Head of caudate nucleus (tissue), 42 donors: ENCODE data around the gene CMTM5.
"Not testable (repeated sequence)": the region's sequence is repeated elsewhere in the genome, so short reads cannot be mapped to it uniquely, and the experiment has no call there.

Source experiments
- DNase-seq, 42 donors: peaks; one replicate each; pipeline versions ENCODE4 v3.0.0 to v3.0.0-alpha.2; 2020 to 2021; ENCODE audit warnings: mixed read lengths in 7 of 42
- intact Hi-C: fragments of 100-400 bp; cut with DNase I; formaldehyde crosslinking; loops from one replicate; pipeline ENCODE4 v1.15.0; 2022

CMTM5 gene

GRCh38 chr14:23386999-23387398 lies 10.2 kb downstream of the CMTM5 start:
- DNase-seq, result no peak
- intact Hi-C loops, result no loop called here

- no peak for DNase-seq
- intact Hi-C loops, result no loop called here
Measured at GRCh38 chr14:23387916-23388882, 11.4 kb downstream of the CMTM5 start.

GRCh38 chr14:23388996-23389395 lies 12.2 kb downstream of the CMTM5 start:
- DNase-seq, result no peak
- intact Hi-C loops, result no loop called here

- DNase-seq, result no peak
- intact Hi-C loops, result no loop called here
Measured at GRCh38 chr14:23389396-23389795, 12.6 kb downstream of the CMTM5 start.

DNA sequence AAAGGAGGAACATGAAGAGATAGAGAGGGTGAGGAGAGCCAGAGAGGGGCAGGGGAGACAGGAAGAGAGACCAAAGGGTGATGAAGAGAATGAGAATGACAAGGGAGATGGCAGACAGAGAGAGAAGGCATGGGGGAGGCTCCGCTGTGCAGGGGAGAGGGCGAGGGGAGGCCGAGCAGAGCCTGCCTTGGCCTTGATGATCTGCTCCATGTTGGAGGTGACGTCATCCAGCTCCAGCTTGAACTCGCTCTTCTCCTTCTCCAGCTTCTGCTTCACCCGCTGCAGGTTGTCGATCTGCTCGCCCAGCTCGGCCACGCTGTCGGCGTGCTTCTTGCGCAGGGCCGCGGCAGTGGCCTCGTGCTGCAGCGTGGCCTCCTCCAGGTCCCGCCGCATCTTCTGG lies 13.0 kb downstream of the CMTM5 start:
- intact Hi-C loops, DNase-seq: not testable (repeated sequence)

GRCh38 chr14:23392613-23393012 lies 15.8 kb downstream of the CMTM5 start:
- intact Hi-C loops, result no loop called here
- DNase-seq, result no peak

DNA sequence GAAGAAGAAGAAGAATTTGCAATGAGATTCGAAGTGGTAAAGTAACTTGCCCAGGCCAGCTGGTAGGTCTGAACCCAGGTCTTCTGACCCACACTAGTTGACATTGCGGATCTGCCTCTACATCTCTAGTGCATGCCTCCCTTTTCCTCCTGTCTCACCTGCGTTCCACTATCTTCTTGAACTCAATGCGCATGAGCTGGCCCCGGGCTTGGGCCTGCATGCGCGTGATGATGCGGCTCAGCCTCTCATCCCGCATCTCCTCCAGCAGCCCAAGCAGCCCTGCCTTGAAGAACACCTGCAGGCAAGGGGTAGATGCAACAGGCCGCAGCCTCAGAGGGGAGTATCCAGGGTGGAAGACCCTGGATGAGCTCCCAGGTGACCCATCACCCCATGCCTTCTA lies 19.3 kb downstream of the CMTM5 start:
- intact Hi-C loops, result no loop called here
- DNase-seq, result no peak

DNA sequence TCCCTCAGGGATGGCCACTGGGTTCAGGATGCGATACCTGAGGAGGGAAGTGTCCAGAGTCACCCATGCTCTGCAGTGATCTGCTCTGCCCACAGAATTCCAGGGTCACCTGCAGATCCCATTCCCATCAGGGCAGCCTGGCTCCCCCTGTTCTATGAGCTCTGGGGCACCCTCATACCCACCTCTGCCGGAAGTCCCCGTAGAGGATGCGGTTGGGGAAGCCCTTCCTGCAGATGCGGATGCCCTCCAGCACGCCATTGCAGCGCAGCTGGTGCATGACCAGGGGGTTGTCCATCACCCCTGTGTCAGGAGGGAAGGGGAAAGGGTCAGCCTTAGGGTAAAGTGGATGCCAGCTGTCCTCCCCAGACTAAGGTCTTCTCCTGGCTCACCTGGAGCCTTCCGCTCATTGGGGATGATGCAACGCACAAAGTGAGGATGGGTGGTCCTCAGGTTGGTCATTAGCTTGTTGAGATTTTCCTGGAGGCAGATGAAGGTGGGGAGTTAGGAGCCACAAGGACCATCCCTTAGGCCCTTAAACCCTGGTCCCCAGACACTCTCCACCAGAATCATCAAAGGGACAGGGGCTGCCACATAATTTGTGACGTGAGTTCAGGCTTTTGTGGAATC lies 20.0 kb downstream of the CMTM5 start:
- intact Hi-C loops, result no loop called here
- no peak for DNase-seq

DNA sequence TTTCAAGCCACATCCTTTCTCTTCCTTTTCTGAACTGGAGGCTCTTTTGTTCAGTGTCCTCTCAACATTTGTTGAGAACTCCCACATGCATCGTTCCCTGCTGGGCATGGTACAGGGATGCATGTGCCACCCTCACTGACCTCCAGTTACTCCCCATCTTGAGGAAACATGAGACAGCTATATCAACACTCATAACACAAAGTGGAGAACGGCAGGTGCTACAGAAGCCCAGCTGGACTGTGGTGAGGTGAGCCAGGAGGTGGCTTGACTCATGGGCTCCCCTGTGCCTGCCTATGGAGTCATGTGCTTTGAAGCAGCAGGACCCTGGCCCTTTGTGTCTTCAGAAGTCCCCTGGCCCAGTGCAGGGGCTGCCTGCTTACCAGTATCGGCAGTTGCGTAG lies 21.5 kb downstream of the CMTM5 start:
- intact Hi-C loops, result no loop called here
- no peak for DNase-seq

DNA sequence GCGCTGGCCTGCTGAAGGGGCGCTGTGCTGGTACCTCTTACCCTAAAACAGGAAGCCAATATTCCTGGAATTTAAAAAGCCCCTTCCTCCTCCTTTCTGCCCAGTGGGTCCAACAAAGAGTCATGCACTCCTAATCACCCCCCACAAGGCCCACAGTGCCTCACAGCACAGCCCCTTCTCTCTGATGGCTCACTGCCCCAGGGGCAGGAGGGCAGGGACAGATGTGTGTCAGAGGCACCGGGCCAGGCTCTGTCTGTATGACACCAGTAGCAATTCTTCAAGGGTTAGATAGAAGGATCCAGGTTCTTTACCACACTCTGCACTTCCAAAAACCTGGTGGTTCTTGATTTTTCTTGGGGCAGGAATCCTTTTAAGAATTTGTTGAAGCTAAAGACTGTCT lies 22.3 kb downstream of the CMTM5 start:
- intact Hi-C loops, result no loop called here
- no peak for DNase-seq

DNA sequence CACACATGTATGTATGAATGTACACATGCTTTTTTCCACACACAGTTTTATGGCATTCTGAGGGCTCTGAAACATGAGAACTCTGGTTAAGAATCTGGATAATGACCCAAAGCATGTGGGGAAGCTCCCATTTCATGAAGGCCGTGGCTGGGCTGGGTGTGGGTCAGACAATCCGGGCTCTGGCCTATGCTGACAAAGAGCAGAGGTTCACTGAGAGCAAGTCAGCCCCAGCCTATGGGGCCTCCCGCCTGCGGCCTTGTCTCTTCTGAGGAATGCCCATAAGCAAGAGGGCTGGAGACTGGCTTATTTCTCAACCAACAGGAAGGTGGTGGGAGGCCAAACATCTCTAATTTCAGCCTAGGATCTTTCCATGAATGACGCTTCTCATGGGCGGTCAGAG lies 22.7 kb downstream of the CMTM5 start:
- no peak for DNase-seq
- intact Hi-C loops, result no loop called here

DNA sequence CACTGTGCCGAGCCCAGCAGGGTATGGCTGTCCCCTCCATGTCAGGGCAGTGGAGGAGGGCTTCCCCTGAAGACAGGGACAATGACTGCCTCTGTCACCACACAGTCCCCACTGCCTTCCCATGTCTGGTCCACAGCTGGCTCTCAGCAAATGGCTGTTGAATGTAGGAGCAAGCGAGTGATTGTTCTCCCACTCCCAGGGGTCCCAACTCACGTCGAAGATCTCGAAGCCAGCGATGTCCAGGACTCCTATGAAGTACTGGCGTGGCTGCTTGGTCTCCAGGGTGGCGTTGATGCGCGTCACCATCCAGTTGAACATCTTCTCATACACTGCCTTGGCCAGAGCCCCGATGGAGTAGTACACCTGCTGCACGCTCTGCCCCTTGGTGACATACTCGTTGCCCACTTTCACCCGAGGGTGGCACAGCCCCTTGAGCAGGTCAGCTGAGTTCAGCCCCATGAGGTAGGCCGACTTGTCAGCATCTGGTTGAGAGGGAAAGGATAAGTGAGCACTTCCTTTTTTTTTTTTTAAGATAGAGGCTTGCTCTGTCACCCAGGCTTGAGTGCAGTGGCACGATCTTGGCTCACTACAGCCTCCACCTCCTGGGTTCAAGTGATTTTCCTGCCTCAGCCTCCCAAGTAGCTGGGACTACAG lies 23.8 kb downstream of the CMTM5 start:
- intact Hi-C loops, DNase-seq: not testable (repeated sequence)

DNA sequence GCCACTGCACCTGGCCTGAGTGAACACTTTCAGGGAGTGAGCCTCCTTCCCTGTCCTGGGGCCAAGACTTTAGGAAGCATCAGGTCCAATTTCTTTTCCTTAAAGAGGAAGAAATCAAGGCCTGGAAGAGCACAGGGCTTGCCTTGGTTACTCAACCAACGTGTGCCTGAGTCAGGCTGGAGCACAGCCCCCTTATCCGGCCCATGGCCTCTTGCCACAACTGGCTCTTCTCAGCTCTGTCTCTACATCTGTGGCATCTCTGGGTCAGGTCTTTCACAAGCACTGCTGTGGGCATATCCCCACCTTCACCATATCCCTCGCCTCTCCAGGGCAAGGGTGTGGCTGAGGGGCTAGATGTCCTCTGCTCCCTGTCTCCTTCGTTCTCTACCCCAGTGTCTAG lies 24.4 kb downstream of the CMTM5 start:
- no peak for DNase-seq
- intact Hi-C loops, result no loop called here

GRCh38 chr14:23402296-23403138 lies 25.7 kb downstream of the CMTM5 start:
- intact Hi-C loops, result no loop called here
- no peak for DNase-seq

DNA sequence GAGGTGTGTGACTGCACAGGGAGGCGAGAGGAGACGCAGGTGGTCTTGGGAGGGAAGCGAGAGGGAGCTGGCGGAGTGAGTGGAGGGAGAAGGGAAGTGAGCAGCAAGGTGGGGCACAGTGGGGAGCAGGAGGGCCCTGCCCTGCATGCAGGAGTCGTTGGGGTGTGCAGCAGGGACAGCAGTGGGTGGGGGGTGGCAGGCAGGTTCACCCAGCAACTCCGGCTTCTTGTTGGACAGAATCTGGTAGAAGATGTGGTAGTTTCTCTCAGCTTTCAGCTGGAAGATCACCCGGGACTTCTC lies 26.2 kb downstream of the CMTM5 start:
- intact Hi-C loops, result no loop called here
- no peak for DNase-seq

GRCh38 chr14:23403908-23404307 lies 27.1 kb downstream of the CMTM5 start:
- no peak for DNase-seq
- intact Hi-C loops, result no loop called here

GRCh38 chr14:23404331-23404900 lies 27.6 kb downstream of the CMTM5 start:
- DNase-seq, result no peak
- intact Hi-C loops, result no loop called here

GRCh38 chr14:23405096-23405495 lies 28.2 kb downstream of the CMTM5 start:
- no peak for DNase-seq
- intact Hi-C loops, result no loop called here

GRCh38 chr14:23405516-23406025 lies 28.7 kb downstream of the CMTM5 start:
- DNase-seq, result no peak
- intact Hi-C loops, result no loop called here
